Muscle of arm (tissue), 14 donors: ENCODE results near the gene ZSCAN21. TPM values are rescaled to one million over a fixed set of nuclear protein-coding genes. Genes with fewer than 3 reads are reported as not detected.
"Not testable (repeated sequence)": the region's sequence is repeated elsewhere in the genome, so short reads cannot be mapped to it uniquely, and the experiment has no call there.

Experiments
- DNase-seq: peaks from one replicate; pipeline ENCODE4 v3.0.0-alpha.2; 2013
- long read RNA-seq, 11 donors: transcript quantifications; one replicate each; lab custom pipeline, GENCODE V29; 2026
- polyA plus RNA-seq, 12 donors: library from polyadenylated mRNA; unstranded; fragments of 120-200 nt; gene quantifications; one replicate each; pipeline ENCODE4 v1.2.1, GENCODE V29; 2013; ENCODE audit not compliant: insufficient read length in 12 of 12

Gene ZSCAN21
- 10 to 100 TPM in 11 of 12 donors, not detected in 1; 13.2 to 17.9 (median 15.2) TPM for polyA plus RNA-seq
- long read RNA-seq, donor 1, transcript ZSCAN21-201 (4 exons, 2,005 nt) = major isoform, 5 of 33 reads
- long read RNA-seq, donor 1, partial matches to known transcripts = 28 of 33 reads
- long read RNA-seq, donor 1, other reads (novel, unspliced or antisense) = 0 of 33 reads
- long read RNA-seq, donor 2, partial matches to known transcripts = 0 of 8 reads
- long read RNA-seq, donor 2, other reads (novel, unspliced or antisense) = 8 of 8 reads
- long read RNA-seq, donor 3, partial matches to known transcripts = 0 of 2 reads
- long read RNA-seq, donor 3, other reads (novel, unspliced or antisense) = 0 of 2 reads
- long read RNA-seq, donor 4, partial matches to known transcripts = 0 of 1 reads
- long read RNA-seq, donor 4, other reads (novel, unspliced or antisense) = 0 of 1 reads
- long read RNA-seq, donor 5, transcript ZSCAN21-201 (4 exons, 2,005 nt) = major isoform, 5 of 5 reads
- long read RNA-seq, donor 5, partial matches to known transcripts = 0 of 5 reads
- long read RNA-seq, donor 5, other reads (novel, unspliced or antisense) = 0 of 5 reads
- long read RNA-seq, donor 6, partial matches to known transcripts = 0 of 1 reads
- long read RNA-seq, donor 6, other reads (novel, unspliced or antisense) = 0 of 1 reads
- long read RNA-seq, donor 7, partial matches to known transcripts = 0 of 1 reads
- long read RNA-seq, donor 7, other reads (novel, unspliced or antisense) = 0 of 1 reads
- long read RNA-seq, donor 8, transcript ZSCAN21-201 (4 exons, 2,005 nt) = major isoform, 10 of 16 reads
- long read RNA-seq, donor 8, partial matches to known transcripts = 0 of 16 reads
- long read RNA-seq, donor 8, other reads (novel, unspliced or antisense) = 6 of 16 reads
- long read RNA-seq, donor 9, partial matches to known transcripts = 0 of 2 reads
- long read RNA-seq, donor 9, other reads (novel, unspliced or antisense) = 0 of 2 reads
- long read RNA-seq, donor 10, partial matches to known transcripts = 0 of 4 reads
- long read RNA-seq, donor 10, other reads (novel, unspliced or antisense) = 0 of 4 reads
- long read RNA-seq, donor 11, partial matches to known transcripts = 0 of 2 reads
- long read RNA-seq, donor 11, other reads (novel, unspliced or antisense) = 0 of 2 reads

- DNase-seq = peak; percentile 92
These were observed at the start of gene ZSCAN21 for GRCh38 chr7:100049441-100050291. Gene ZSCAN21, plus strand, starts transcription at chr7:100049774. Its CDS starts 7,233 bp downstream, at chr7:100057007.

- no peak for DNase-seq
These were observed 49.3 kb upstream of the ZSCAN21 start for GRCh38 chr7:100000239-100000638.

- no peak for DNase-seq
These were observed 45.6 kb upstream of the ZSCAN21 start for GRCh38 chr7:100003711-100004661.

- no peak for DNase-seq
These were observed 41.7 kb upstream of the ZSCAN21 start for GRCh38 chr7:100007887-100008286.

GRCh38 chr7:100008525-100008924 lies 41.0 kb upstream of the ZSCAN21 start:
- no peak for DNase-seq

GRCh38 chr7:100009952-100010351 lies 39.6 kb upstream of the ZSCAN21 start:
- not testable (repeated sequence) for DNase-seq

- DNase-seq = no peak
These were observed 38.7 kb upstream of the ZSCAN21 start for GRCh38 chr7:100010901-100011300.

GRCh38 chr7:100011516-100011915 lies 38.1 kb upstream of the ZSCAN21 start:
- no peak for DNase-seq

GRCh38 chr7:100012385-100013327 lies 36.9 kb upstream of the ZSCAN21 start:
- not testable (repeated sequence) for DNase-seq

GRCh38 chr7:100013328-100013676 lies 36.3 kb upstream of the ZSCAN21 start:
- DNase-seq = no peak

GRCh38 chr7:100015232-100016214 lies 34.1 kb upstream of the ZSCAN21 start, which contains the start of gene ZKSCAN1:
Gene ZKSCAN1, plus strand, starts transcription at chr7:100015596. Its CDS starts 7,911 bp downstream, at chr7:100023507.
- DNase-seq = peak; percentile 93

- peak; percentile 15 for DNase-seq
These were observed 33.2 kb upstream of the ZSCAN21 start for GRCh38 chr7:100016215-100016901.

- DNase-seq = no peak
These were observed 32.3 kb upstream of the ZSCAN21 start for GRCh38 chr7:100017300-100017699.

GRCh38 chr7:100017875-100018274 lies 31.7 kb upstream of the ZSCAN21 start:
- no peak for DNase-seq

- no peak for DNase-seq
These were observed 29.7 kb upstream of the ZSCAN21 start for GRCh38 chr7:100019908-100020307.

- no peak for DNase-seq
These were observed 28.3 kb upstream of the ZSCAN21 start for GRCh38 chr7:100021297-100021696.

GRCh38 chr7:100022621-100023020 lies 27.0 kb upstream of the ZSCAN21 start:
- DNase-seq = no peak
